Activated naive CD8-positive, alpha-beta T cell treated with anti-CD3 and anti-CD28 coated beads, Interleukin-2, amount 50 U/mL, for 24 hours (primary cell): Measurements from ENCODE around the gene PIK3R4.
A peak's percentile ranks its signal among the peaks of the same experiment; 100 is the strongest.

Experiments used
- ATAC-seq: fragments of 150-1000 bp; cut with Tn5 transposase; one replicate; pipeline ENCODE4 v1.10.0; 2021
- DNase-seq: peaks from one replicate; pipeline ENCODE4 v3.0.0; 2021
- H3K27ac Mint-ChIP-seq: one replicate; pipeline ENCODE4 v1.8.0; 2021; ENCODE audit warnings: mild to moderate bottlenecking, mixed read lengths
- H3K27me3 Mint-ChIP-seq: one replicate; pipeline ENCODE4 v1.8.0; 2021; ENCODE audit warnings: mixed read lengths
- H3K36me3 Mint-ChIP-seq: one replicate; pipeline ENCODE4 v1.8.0; 2021; ENCODE audit warnings: low read depth, mixed read lengths
- H3K4me1 Mint-ChIP-seq: one replicate; pipeline ENCODE4 v1.8.0; 2021; ENCODE audit warnings: mixed read lengths
- H3K4me3 Mint-ChIP-seq: one replicate; pipeline ENCODE4 v1.8.0; 2021; ENCODE audit warnings: mild to moderate bottlenecking, moderate library complexity, mixed read lengths
- H3K9me3 Mint-ChIP-seq: one replicate; pipeline ENCODE4 v1.8.0; 2021; ENCODE audit warnings: mixed read lengths

The PIK3R4 gene

DNA sequence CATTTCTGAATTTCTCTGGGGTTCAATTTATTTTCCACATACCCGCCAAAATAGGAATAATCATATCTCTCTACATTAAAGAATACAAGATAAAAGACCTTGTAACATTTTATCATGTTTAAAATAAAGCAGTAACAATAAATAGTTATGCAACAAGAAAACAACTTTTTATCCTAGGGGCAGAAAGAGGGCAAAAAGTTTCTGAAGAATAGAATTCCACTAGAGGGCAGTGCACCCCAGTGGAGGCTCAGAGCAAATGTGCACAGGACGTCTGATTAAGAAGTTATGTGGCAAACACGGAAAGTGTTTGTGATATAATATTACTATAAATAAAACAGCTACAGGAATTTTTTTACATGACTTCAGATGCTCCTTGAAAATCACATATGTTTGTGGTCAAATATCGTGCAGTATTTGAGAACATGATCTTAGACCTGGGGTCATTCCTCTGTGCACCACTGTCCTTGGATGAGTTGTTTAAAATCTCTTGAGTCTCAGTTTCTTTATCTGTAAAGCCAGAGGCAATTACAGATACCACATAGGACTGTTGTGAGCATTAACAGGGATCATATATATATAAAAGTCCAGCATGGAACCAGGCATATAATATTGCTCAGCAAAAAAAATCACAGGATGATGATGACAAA is 13.2 kb upstream of the PIK3R4 start:
- Mint-ChIP-seq H3K9me3 (no peaks in the 10 kb centered on the region), H3K36me3 (no peaks in the 10 kb centered on the region), H3K4me1 (no peaks in the 10 kb centered on the region), H3K27me3 (peaks cover 13% of the 10 kb centered on the region), H3K4me3 (no peak overlapping the region), H3K27ac (no peak overlapping the region)
- peak; percentile 82 for ATAC-seq
- peak; percentile 50 for DNase-seq

- no peak for ATAC-seq
- H3K36me3 Mint-ChIP-seq = no peaks in the 10 kb centered on the region
- H3K27me3 Mint-ChIP-seq = peaks cover 9% of the 10 kb centered on the region
- no peak overlapping the region for H3K27ac Mint-ChIP-seq
- no peaks in the 10 kb centered on the region for H3K4me1 Mint-ChIP-seq
- DNase-seq = no peak
- H3K9me3 Mint-ChIP-seq = no peaks in the 10 kb centered on the region
- no peak overlapping the region for H3K4me3 Mint-ChIP-seq
These were observed 12.2 kb upstream of the PIK3R4 start for GRCh38 chr3:130758624-130759369.

DNA sequence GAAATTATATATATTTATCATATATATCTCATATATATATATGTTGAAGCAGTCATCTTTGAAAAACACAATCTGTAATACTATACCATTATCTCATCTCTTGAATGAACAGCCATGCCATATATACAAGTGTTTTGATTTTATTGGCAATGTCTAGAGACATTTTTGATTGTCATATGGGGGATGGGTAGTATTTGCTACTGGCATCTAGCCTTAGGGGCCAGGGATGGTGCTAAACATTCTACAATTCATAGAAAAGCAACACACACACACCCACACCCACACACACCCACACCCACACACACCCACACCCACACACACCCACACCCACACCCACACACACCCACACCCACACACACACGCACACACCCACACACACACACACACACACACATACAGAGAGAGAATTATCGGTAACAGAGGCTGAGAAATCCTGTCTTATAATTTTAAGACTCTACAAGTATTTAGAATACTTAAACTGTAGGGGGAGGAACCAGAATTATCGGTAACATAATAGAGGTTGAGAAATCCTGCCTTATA is 11.1 kb upstream of the PIK3R4 start:
- H3K27me3 Mint-ChIP-seq = peaks cover 5% of the 10 kb centered on the region
- no peak overlapping the region for H3K27ac Mint-ChIP-seq
- H3K36me3 Mint-ChIP-seq = no peaks in the 10 kb centered on the region
- DNase-seq = no peak
- H3K9me3 Mint-ChIP-seq = no peaks in the 10 kb centered on the region
- H3K4me3 Mint-ChIP-seq = no peak overlapping the region
- no peaks in the 10 kb centered on the region for H3K4me1 Mint-ChIP-seq
- ATAC-seq = no peak

- no peak overlapping the region for H3K27ac Mint-ChIP-seq
- no peak overlapping the region for H3K4me3 Mint-ChIP-seq
- DNase-seq = no peak
- H3K36me3 Mint-ChIP-seq = no peaks in the 10 kb centered on the region
- no peak for ATAC-seq
- H3K4me1 Mint-ChIP-seq = no peaks in the 10 kb centered on the region
- H3K27me3 Mint-ChIP-seq = no peaks in the 10 kb centered on the region
- H3K9me3 Mint-ChIP-seq = no peaks in the 10 kb centered on the region
These were observed 9.0 kb upstream of the PIK3R4 start for GRCh38 chr3:130755666-130756065.

DNA sequence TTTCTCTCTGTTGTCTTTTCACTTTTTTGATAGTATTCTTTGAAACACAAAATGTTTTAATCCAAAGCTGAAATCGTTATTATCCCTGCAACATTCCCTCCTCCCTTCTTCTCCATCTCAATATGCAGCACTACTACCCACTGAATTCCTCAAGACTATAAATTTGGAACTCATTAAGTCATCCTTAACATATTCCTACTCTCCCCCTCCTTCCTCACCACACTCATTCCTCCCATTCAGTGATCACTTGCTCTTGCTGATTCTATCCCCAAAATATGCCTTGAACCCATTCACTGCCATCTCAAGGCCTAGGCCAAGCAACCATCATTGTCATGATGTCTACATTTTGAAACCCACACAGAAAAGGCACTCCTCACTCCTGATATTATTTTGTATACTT is 2.4 kb upstream of the PIK3R4 start:
- no peak for ATAC-seq
- no peaks in the 10 kb centered on the region for H3K9me3 Mint-ChIP-seq
- no peak overlapping the region for H3K4me3 Mint-ChIP-seq
- no peaks in the 10 kb centered on the region for H3K27me3 Mint-ChIP-seq
- H3K4me1 Mint-ChIP-seq = peaks cover 29% of the 10 kb centered on the region
- peaks cover 8% of the 10 kb centered on the region for H3K36me3 Mint-ChIP-seq
- no peak overlapping the region for H3K27ac Mint-ChIP-seq
- DNase-seq = no peak

GRCh38 chr3:130748467-130748861 is 1.8 kb upstream of the PIK3R4 start:
- no peaks in the 10 kb centered on the region for H3K9me3 Mint-ChIP-seq
- peaks cover 14% of the 10 kb centered on the region for H3K36me3 Mint-ChIP-seq
- H3K4me3 Mint-ChIP-seq = peak overlapping the region; percentile 92
- no peak for DNase-seq
- H3K4me1 Mint-ChIP-seq = peaks cover 34% of the 10 kb centered on the region
- no peak for ATAC-seq
- no peak overlapping the region for H3K27ac Mint-ChIP-seq
- no peaks in the 10 kb centered on the region for H3K27me3 Mint-ChIP-seq

- peak overlapping the region; percentile 7 for H3K4me3 Mint-ChIP-seq
- H3K27ac Mint-ChIP-seq = no peak overlapping the region
- ATAC-seq = no peak
- H3K9me3 Mint-ChIP-seq = no peaks in the 10 kb centered on the region
- DNase-seq = no peak
- H3K36me3 Mint-ChIP-seq = peaks cover 52% of the 10 kb centered on the region
- H3K27me3 Mint-ChIP-seq = no peaks in the 10 kb centered on the region
- H3K4me1 Mint-ChIP-seq = peaks cover 61% of the 10 kb centered on the region
These were observed 3.3 kb downstream of the PIK3R4 start for GRCh38 chr3:130743354-130743753.

DNA sequence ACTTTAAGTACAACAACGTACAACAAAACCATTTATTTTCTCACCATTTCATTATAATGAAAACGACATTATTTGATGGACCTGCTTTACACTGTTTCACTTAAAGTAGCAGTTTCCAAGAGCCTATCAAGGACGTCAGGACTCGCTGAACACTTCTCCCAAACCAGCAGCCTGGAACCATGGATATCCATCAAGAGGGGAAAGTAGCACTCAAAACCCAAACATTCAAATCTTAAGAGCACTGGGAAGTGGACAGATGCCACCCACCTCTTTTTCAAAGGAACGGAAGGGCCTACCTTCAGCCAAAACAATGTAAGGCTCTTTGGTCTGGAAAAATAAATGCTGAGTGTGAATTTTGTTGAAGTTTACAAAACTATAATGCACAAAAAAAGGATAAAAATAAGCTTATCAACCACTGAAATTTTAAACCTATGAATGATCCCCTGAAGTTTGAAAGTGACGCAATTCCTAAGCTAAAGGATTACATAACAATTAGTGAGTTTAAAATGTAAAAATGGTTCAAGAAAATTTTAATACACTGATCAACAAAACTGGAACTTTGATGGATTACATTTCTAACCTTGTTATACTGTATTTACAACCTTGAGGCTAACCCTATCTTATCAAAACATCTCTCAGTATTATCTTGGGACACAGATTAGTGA is 4.6 kb downstream of the PIK3R4 start:
- Mint-ChIP-seq H3K4me1 (peaks cover 66% of the 10 kb centered on the region), H3K9me3 (no peaks in the 10 kb centered on the region), H3K36me3 (peaks cover 59% of the 10 kb centered on the region), H3K27me3 (no peaks in the 10 kb centered on the region), H3K4me3 (peak overlapping the region; percentile 28), H3K27ac (no peak overlapping the region)
- no peak for ATAC-seq
- no peak for DNase-seq

GRCh38 chr3:130739848-130740247 is 6.8 kb downstream of the PIK3R4 start:
- H3K27ac Mint-ChIP-seq = no peak overlapping the region
- H3K9me3 Mint-ChIP-seq = no peaks in the 10 kb centered on the region
- DNase-seq = no peak
- peaks cover 73% of the 10 kb centered on the region for H3K36me3 Mint-ChIP-seq
- no peak overlapping the region for H3K4me3 Mint-ChIP-seq
- no peak for ATAC-seq
- peaks cover 58% of the 10 kb centered on the region for H3K4me1 Mint-ChIP-seq
- no peaks in the 10 kb centered on the region for H3K27me3 Mint-ChIP-seq

GRCh38 chr3:130738241-130738640 is 8.4 kb downstream of the PIK3R4 start:
- DNase-seq (no peak), ATAC-seq (no peak)
- H3K27me3 Mint-ChIP-seq = no peaks in the 10 kb centered on the region
- H3K4me1 Mint-ChIP-seq = peaks cover 43% of the 10 kb centered on the region
- peaks cover 65% of the 10 kb centered on the region for H3K36me3 Mint-ChIP-seq
- H3K4me3 Mint-ChIP-seq = no peak overlapping the region
- H3K27ac Mint-ChIP-seq = no peak overlapping the region
- no peaks in the 10 kb centered on the region for H3K9me3 Mint-ChIP-seq

GRCh38 chr3:130737622-130738021 is 9.0 kb downstream of the PIK3R4 start:
- Mint-ChIP-seq H3K27ac (no peak overlapping the region), H3K36me3 (peaks cover 64% of the 10 kb centered on the region), H3K9me3 (no peaks in the 10 kb centered on the region), H3K4me1 (peaks cover 37% of the 10 kb centered on the region), H3K27me3 (no peaks in the 10 kb centered on the region), H3K4me3 (no peak overlapping the region)
- DNase-seq (no peak), ATAC-seq (no peak)

- Mint-ChIP-seq H3K27me3 (no peaks in the 10 kb centered on the region), H3K36me3 (peaks cover 54% of the 10 kb centered on the region)
- no peak for DNase-seq
These were observed 13.3 kb downstream of the PIK3R4 start for GRCh38 chr3:130733236-130733875.

GRCh38 chr3:130732501-130732900 is 14.1 kb downstream of the PIK3R4 start:
- peaks cover 7% of the 10 kb centered on the region for H3K4me1 Mint-ChIP-seq
- H3K36me3 Mint-ChIP-seq = peaks cover 50% of the 10 kb centered on the region
- H3K4me3 Mint-ChIP-seq = no peak overlapping the region
- H3K27me3 Mint-ChIP-seq = no peaks in the 10 kb centered on the region
- no peak overlapping the region for H3K27ac Mint-ChIP-seq
- H3K9me3 Mint-ChIP-seq = no peaks in the 10 kb centered on the region
- no peak for ATAC-seq
- DNase-seq = no peak

More at GRCh38 chr3:130733236-130733875, 13.3 kb downstream of the PIK3R4 start:
- Mint-ChIP-seq H3K27ac (no peak overlapping the region), H3K4me3 (no peak overlapping the region), H3K4me1 (peaks cover 16% of the 10 kb centered on the region), H3K9me3 (no peaks in the 10 kb centered on the region)
- no peak for ATAC-seq

DNA sequence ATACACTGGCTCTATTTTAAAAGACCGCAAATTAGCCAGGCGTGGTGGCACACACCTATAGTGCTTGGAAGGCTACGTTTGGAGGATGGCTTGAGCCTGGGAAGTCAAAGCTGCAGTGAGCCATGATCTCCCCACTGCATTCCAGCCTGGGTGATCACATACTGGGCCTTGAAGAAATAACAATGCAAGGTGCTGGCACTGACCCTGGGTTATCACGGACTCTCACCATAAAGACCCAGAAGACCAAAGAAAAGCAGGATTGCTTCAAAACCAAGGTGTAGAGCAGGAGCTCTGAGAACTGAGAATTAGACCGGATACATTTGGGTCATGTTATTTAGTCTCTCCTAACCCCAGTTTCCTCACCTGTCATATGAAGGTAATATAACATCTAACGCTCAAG is 14.8 kb downstream of the PIK3R4 start:
- no peaks in the 10 kb centered on the region for H3K27me3 Mint-ChIP-seq
- no peaks in the 10 kb centered on the region for H3K9me3 Mint-ChIP-seq
- H3K4me1 Mint-ChIP-seq = peaks cover 4% of the 10 kb centered on the region
- peaks cover 47% of the 10 kb centered on the region for H3K36me3 Mint-ChIP-seq
- no peak overlapping the region for H3K4me3 Mint-ChIP-seq
- ATAC-seq (no peak), DNase-seq (no peak)
- H3K27ac Mint-ChIP-seq = no peak overlapping the region
